Chondrocyte (in vitro differentiated cells): Measurements from ENCODE around the gene EVX2. TPM values are rescaled to one million over a fixed set of nuclear protein-coding genes. Genes with fewer than 3 reads are reported as not detected.

Experiments
- DNase-seq: peaks from one replicate; pipeline ENCODE4 v3.0.0; 2021; ENCODE audit warnings: mixed read lengths, low spot score
- H3K27ac Mint-ChIP-seq: one replicate; pipeline ENCODE4 v1.8.0; 2021; ENCODE audit warnings: mild to moderate bottlenecking, moderate library complexity, mixed read lengths; ENCODE audit not compliant: unreplicated experiment
- H3K27me3 Mint-ChIP-seq: 2 replicates; pipeline ENCODE4 v1.8.0; 2021; ENCODE audit warnings: low read depth, mixed read lengths
- H3K36me3 Mint-ChIP-seq: 2 replicates; pipeline ENCODE4 v1.8.0; 2021; ENCODE audit warnings: low read depth, mixed read lengths
- H3K4me1 Mint-ChIP-seq: 2 replicates; pipeline ENCODE4 v1.8.0; 2021; ENCODE audit warnings: low read depth, mild to moderate bottlenecking, mixed read lengths
- H3K4me3 Mint-ChIP-seq: one replicate; pipeline ENCODE4 v1.8.0; 2021; ENCODE audit warnings: mild to moderate bottlenecking, moderate library complexity, mixed read lengths; ENCODE audit not compliant: unreplicated experiment
- H3K9me3 Mint-ChIP-seq: 2 replicates; pipeline ENCODE4 v1.8.0; 2021; ENCODE audit warnings: low read depth, mixed read lengths
- total RNA-seq: library from RNA; stranded (reverse); gene quantifications from 3 replicates; pipeline ENCODE4 v1.2.1, GENCODE V29; 2021
- TF ChIP-seq, protein P1 (sequence below): fragments of 200-600 bp; sonication (generic); IDR thresholded peaks from 2 replicates; pipeline ENCODE4 v1.5.0; 2021; ENCODE audit warnings: antibody characterized with exemption, mild to moderate bottlenecking, moderate library complexity

The EVX2 gene
- total RNA-seq, 1 donor from 2014 or later, result not detected

DNA sequence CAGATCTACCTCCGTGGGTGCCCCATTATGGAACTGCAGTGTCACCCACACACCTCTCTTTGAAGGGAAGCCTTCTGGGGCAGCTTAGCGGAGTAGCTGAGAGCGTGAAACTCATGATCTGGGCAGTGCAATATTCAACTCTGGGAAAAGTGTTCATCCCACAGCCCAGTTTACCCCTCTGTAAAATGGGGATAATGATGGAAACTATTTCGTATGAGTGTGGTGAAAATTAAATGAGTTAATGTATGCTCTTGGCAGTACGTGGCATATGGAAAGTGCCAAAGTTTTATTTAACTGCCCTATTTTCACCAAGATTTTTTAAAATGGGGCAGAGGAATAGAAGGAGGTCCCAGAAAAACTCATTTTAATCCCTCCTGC, 11.5 kb downstream of the EVX2 start:
- no peaks in the 10 kb centered on the region for H3K9me3 Mint-ChIP-seq

DNA sequence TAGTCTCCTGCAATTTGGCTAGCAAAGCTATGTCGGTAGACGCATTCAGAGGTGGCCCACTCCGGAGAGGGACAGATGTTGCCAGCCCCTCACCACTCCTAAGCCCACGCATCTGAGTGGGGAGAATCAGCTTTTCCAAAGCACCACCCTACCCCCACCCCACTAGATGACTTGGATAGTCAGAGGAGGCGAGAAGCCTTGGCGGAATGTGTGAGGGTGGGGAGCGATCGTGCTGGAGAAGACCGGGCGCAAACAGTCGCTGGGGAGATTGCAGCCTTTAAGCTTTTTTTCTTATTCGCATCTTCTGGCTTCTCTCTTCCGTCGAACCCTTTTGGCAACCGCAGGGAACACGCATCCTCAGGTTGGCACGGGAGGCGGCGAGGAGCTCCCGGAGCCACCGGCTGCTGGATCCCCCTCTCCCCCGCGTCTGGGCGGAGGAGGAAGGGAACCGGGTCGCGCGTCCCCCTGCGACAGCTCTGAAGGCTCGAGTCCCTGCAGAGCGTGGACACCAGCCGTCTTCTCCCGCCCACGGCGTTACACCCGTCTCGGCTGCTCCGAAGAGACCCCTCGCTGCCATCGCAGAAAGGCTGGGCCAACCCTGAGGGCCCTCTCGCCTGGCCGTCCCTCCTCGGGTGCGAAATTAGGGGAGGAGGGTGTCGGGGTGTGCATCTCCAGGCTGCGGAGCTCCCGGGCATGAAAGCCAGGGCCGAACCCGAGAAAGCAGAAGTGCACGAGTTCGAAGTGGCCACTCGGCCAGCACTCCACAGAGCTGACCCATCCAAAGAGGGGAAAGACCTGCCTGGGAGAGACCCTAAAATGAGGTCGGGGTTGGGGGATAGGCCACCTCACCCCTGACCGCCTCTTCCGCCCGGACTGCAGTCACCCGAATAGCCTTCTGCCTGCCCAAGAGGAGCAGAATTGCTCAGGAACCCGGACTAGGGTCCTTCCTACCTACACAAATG, 12.2 kb downstream of the EVX2 start:
- TF ChIP-seq, protein P1, sequence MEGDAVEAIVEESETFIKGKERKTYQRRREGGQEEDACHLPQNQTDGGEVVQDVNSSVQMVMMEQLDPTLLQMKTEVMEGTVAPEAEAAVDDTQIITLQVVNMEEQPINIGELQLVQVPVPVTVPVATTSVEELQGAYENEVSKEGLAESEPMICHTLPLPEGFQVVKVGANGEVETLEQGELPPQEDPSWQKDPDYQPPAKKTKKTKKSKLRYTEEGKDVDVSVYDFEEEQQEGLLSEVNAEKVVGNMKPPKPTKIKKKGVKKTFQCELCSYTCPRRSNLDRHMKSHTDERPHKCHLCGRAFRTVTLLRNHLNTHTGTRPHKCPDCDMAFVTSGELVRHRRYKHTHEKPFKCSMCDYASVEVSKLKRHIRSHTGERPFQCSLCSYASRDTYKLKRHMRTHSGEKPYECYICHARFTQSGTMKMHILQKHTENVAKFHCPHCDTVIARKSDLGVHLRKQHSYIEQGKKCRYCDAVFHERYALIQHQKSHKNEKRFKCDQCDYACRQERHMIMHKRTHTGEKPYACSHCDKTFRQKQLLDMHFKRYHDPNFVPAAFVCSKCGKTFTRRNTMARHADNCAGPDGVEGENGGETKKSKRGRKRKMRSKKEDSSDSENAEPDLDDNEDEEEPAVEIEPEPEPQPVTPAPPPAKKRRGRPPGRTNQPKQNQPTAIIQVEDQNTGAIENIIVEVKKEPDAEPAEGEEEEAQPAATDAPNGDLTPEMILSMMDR, result no peak
- Mint-ChIP-seq H3K36me3 (peaks cover 2% of the 10 kb centered on the region), H3K27me3 (peaks cover 77% of the 10 kb centered on the region), H3K9me3 (no peaks in the 10 kb centered on the region), H3K4me1 (peaks cover 4% of the 10 kb centered on the region), H3K4me3 (no peak overlapping the region), H3K27ac (no peak overlapping the region)
- no peak for DNase-seq

More for the DNA sequence above, 11.5 kb downstream of the EVX2 start:
- DNase-seq, result no peak
- peaks cover 82% of the 10 kb centered on the region for H3K27me3 Mint-ChIP-seq
- peaks cover 2% of the 10 kb centered on the region for H3K36me3 Mint-ChIP-seq
- H3K4me3 Mint-ChIP-seq, result no peak overlapping the region
- H3K27ac Mint-ChIP-seq, result no peak overlapping the region
- H3K4me1 Mint-ChIP-seq, result peaks cover 4% of the 10 kb centered on the region
- TF ChIP-seq, protein P1, result no peak

DNA sequence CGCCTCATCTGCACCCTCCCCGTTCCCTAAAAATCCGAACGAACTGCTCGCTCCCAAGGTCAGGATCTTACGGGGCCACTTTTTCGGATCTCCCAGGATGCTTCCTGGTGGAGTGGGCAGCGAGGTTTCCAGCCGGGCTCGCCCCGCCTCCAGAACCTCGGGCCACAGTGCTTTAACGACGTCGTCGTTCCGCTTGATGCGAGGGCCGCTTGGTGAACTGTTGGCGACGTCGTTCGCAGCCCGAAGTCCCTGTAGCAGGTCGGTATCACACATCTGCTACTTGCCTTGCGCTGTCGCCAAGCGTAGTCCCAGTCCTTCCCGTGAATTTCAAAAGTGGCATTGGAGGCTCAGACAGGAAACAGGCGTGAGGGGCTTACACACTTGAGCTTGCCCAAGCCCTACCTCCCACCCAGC, 15.3 kb downstream of the EVX2 start:
- Mint-ChIP-seq H3K36me3 (no peaks in the 10 kb centered on the region), H3K4me1 (peaks cover 4% of the 10 kb centered on the region), H3K4me3 (no peak overlapping the region), H3K9me3 (no peaks in the 10 kb centered on the region), H3K27ac (no peak overlapping the region), H3K27me3 (peaks cover 72% of the 10 kb centered on the region)
- DNase-seq, result no peak
- TF ChIP-seq, protein P1, result no peak

DNA sequence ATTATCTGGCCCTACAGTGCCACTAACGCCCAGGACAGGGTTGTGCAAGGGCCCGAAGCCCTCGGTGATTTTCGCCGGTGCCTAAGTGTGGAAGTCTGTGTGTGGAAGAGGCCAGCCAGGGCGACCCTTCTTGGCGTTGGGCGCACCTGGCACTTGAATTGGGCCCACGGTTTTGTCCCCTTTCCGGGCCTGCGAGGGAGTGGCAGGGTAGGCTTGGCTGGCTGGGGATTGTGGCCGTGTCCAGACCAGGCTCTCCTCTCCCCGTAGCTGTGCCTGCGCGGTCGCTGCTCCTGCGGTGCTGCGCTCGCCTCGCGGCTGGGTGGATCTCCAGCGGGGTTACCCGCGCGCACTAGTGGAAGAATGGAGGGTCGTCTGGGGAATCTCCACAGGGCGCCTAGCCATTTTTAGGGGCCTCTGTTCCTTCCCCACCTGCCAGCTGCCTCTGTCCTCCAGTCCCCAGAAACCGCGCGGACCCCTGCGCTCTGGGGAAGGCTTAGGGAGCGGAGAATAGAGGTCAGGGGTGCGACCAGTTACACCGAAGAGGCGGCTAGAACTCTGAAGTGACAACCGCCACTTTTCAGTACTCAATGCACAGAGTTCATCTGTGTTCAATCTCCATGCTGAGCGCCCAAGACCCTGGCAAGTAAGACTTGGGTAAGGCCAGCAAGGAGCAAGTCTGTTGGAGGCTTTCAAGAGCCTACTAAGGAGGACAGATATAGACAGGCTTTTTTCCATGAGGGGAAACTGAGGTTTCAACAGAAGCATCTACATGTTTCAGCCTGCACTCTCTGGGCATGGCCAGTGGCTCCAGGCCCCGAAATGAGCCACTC, 16.0 kb downstream of the EVX2 start:
- H3K9me3 Mint-ChIP-seq, result no peaks in the 10 kb centered on the region
- H3K36me3 Mint-ChIP-seq, result no peaks in the 10 kb centered on the region
- peaks cover 66% of the 10 kb centered on the region for H3K27me3 Mint-ChIP-seq
- H3K4me1 Mint-ChIP-seq, result peaks cover 4% of the 10 kb centered on the region
- DNase-seq, result no peak
- H3K27ac Mint-ChIP-seq, result no peak overlapping the region
- TF ChIP-seq, protein P1, result no peak
- H3K4me3 Mint-ChIP-seq, result no peak overlapping the region
